Esophagus (tissue), 2 donors: Measurements from ENCODE around the gene ZNF195. TPM values are rescaled to one million over a fixed set of nuclear protein-coding genes. Genes with fewer than 3 reads are reported as not detected.
"Not testable (repeated sequence)": the region's sequence is repeated elsewhere in the genome, so short reads cannot be mapped to it uniquely, and the experiment has no call there.

Experiments used
- H3K27ac ChIP-seq, 2 donors: one replicate each; pipeline ENCODE4 v1.5.1; 2013; ENCODE audit warnings: low read depth in 2 of 2, mild to moderate bottlenecking in 2 of 2, inconsistent platforms in 1 of 2, low read length in 1 of 2, moderate library complexity in 1 of 2
- H3K27me3 ChIP-seq, 2 donors: one replicate each; pipeline ENCODE4 v1.6.1; 2013; ENCODE audit warnings: low read length in 2 of 2, control low read depth in 1 of 2, mild to moderate bottlenecking in 1 of 2; ENCODE audit not compliant: insufficient read depth in 2 of 2, control insufficient read depth in 1 of 2
- H3K36me3 ChIP-seq, 2 donors: one replicate each; pipeline ENCODE4 v1.6.1; 2013; ENCODE audit warnings: low read length in 1 of 2; ENCODE audit not compliant: control insufficient read depth in 2 of 2, insufficient read depth in 2 of 2
- H3K4me1 ChIP-seq, 2 donors: one replicate each; pipeline ENCODE4 v1.6.1; 2013; ENCODE audit warnings: low read length in 1 of 2; ENCODE audit not compliant: control insufficient read depth in 2 of 2, insufficient read depth in 2 of 2
- H3K4me3 ChIP-seq, 2 donors: one replicate each; pipeline ENCODE4 v1.5.1; 2013; ENCODE audit warnings: low read length in 2 of 2, mild to moderate bottlenecking in 2 of 2, low read depth in 1 of 2, moderate library complexity in 1 of 2
- H3K9me3 ChIP-seq, 2 donors: one replicate each; pipeline ENCODE4 v1.6.1; 2013; ENCODE audit warnings: mild to moderate bottlenecking in 2 of 2, low read depth in 1 of 2, low read length in 1 of 2, moderate library complexity in 1 of 2; ENCODE audit not compliant: control insufficient read depth in 2 of 2, insufficient read depth in 1 of 2
- WGBS, 2 donors: extraction: QIAGEN DNeasy Blood & Tissue Kit; methylation state at CpG; one replicate each; pipeline ENCODE4 v1.1.7; 2013; 5-methylcytosine and 5-hydroxymethylcytosine counted together
- polyA plus RNA-seq, 2 donors: library from polyadenylated mRNA; stranded (reverse); fragments of 200-250 nt; gene quantifications; one replicate each; pipeline ENCODE4 v1.2.3, GENCODE V29; 2013
- donor health status: healthy with polysubstance abuse.
- donor health status: Bipolar disorder and iron deficiency.

The ZNF195 gene
- polyA plus RNA-seq, 2 donors, result 7.4 to 9.5 TPM

GRCh38 chr11:3402861-3403250, 23.9 kb upstream of the ZNF195 start:
- 96 to 97% methylated on average over 8 of the region's 8 CpGs for WGBS, 2 donors
- H3K27me3 ChIP-seq, H3K9me3 ChIP-seq, H3K27ac ChIP-seq, H3K4me3 ChIP-seq, H3K36me3 ChIP-seq, H3K4me1 ChIP-seq: not testable (repeated sequence)

- H3K4me1 ChIP-seq, H3K27ac ChIP-seq, H3K9me3 ChIP-seq, H3K4me3 ChIP-seq, H3K27me3 ChIP-seq, H3K36me3 ChIP-seq: not testable (repeated sequence)
- WGBS, 2 donors, result 93 to 94% methylated on average over 16 to 18 of the region's 18 CpGs
These were observed 23.4 kb upstream of the ZNF195 start for GRCh38 chr11:3402181-3402860.

DNA sequence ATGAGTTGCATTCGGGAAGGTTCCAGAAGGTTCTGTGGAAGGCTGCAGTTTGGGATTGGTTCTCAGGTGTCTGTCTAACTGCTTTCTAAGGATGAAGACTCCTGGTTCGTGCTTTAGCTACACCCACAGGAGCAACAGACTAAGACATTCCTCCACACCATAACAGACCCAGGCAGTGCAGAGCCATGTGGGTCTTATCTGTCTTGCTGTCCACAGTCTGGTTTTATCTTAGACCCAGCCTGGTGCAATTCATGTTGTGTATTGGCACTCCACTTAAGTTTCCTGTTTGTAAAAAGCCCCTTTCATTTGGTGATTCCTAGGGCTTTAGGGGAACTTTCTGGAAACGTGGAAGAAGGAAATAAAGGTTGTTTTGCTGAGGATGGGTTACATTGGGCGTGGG, 22.1 kb upstream of the ZNF195 start:
- WGBS, 2 donors, result 72 to 83% methylated on average over 3 to 4 of the region's 4 CpGs
- H3K4me1 ChIP-seq, H3K36me3 ChIP-seq, H3K4me3 ChIP-seq, H3K9me3 ChIP-seq, H3K27ac ChIP-seq, H3K27me3 ChIP-seq: not testable (repeated sequence)

DNA sequence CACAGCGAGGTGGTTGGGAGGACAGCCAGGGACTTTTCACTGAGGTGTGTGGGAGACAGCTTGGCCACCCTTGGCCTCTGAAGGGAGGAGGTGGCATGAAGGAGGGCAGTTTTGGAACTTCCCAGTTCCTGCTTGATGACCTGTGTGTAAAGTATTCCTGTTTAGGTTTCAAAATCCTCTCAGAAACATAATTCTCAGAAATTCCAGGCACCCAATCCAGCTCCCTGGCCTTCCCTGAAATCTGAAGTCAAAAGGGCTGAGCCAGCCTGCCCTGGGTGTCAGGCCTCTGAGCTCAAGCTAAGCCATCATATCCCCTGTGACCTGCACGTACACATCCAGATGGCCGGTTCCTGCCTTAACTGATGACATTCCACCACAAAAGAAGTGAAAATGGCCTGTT, 19.6 kb upstream of the ZNF195 start:
- WGBS, 2 donors, result 57 to 76% methylated on average over 3 of the region's 3 CpGs
- H3K4me1 ChIP-seq, result not testable (repeated sequence)

DNA sequence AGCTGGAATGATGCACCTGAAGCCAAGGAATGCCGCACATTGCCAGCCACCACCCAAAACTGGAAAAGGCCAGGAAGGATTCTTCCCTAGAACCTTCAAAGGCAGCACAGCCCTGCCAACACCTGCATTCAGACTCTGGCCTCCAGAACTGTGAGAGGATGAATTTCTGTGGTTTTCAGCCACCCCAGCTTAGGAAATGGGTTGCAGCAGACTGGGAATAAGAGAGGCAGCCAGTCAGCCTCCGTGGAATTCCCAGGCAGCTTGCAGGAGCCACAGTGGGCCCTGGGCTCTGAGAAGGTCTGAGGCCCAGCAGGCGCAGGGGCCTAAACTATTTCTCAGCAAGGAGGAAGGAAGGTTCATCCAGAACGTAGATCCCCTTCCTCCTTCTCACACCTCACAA, 19.2 kb upstream of the ZNF195 start:
- H3K4me1 ChIP-seq, H3K27ac ChIP-seq, H3K4me3 ChIP-seq, H3K27me3 ChIP-seq, H3K36me3 ChIP-seq, H3K9me3 ChIP-seq: not testable (repeated sequence)
- 80 to 82% methylated on average over 4 of the region's 4 CpGs for WGBS, 2 donors

More for the DNA sequence above, 19.6 kb upstream of the ZNF195 start:
- not testable (repeated sequence) for H3K9me3 ChIP-seq, H3K27me3 ChIP-seq, H3K27ac ChIP-seq, H3K4me3 ChIP-seq, H3K36me3 ChIP-seq

- H3K9me3 ChIP-seq, H3K4me1 ChIP-seq, H3K36me3 ChIP-seq, H3K27me3 ChIP-seq, H3K27ac ChIP-seq, H3K4me3 ChIP-seq: not testable (repeated sequence)
- 92 to 94% methylated on average over 22 to 23 of the region's 23 CpGs for WGBS, 2 donors
These were observed 18.3 kb upstream of the ZNF195 start for GRCh38 chr11:3397210-3397609.

GRCh38 chr11:3395468-3395867, 16.5 kb upstream of the ZNF195 start:
- not testable (repeated sequence) for H3K27ac ChIP-seq, H3K4me3 ChIP-seq, H3K36me3 ChIP-seq, H3K4me1 ChIP-seq, H3K9me3 ChIP-seq, H3K27me3 ChIP-seq
- WGBS, 2 donors, result 76 to 84% methylated on average over 5 of the region's 5 CpGs

DNA sequence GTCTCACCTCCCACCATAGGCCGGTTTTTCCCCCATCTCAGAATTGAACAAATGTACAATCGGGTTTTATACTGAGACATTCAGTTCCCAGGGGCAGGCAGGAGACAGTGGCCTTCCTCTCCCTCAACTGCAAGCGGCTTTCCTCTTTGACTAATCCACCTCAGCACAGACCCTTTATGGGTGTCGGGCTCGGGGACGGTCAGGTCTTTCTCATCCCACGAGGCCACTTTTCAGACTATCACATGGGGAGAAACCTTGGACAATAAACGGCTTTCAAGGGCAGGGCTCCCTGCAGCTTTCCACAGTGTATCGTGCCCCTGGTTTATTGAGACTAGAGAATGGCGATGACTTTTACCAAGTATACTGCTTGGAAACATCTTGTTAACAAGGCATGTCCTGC, 16.0 kb upstream of the ZNF195 start:
- 84 to 85% methylated on average over 10 of the region's 10 CpGs for WGBS, 2 donors
- H3K27me3 ChIP-seq, H3K4me1 ChIP-seq, H3K36me3 ChIP-seq, H3K9me3 ChIP-seq, H3K4me3 ChIP-seq, H3K27ac ChIP-seq: not testable (repeated sequence)

- not testable (repeated sequence) for H3K27me3 ChIP-seq, H3K36me3 ChIP-seq, H3K27ac ChIP-seq, H3K4me1 ChIP-seq, H3K4me3 ChIP-seq, H3K9me3 ChIP-seq
- 75 to 76% methylated on average over 8 to 13 of the region's 13 CpGs for WGBS, 2 donors
These were observed 14.5 kb upstream of the ZNF195 start for GRCh38 chr11:3393450-3393849.

DNA sequence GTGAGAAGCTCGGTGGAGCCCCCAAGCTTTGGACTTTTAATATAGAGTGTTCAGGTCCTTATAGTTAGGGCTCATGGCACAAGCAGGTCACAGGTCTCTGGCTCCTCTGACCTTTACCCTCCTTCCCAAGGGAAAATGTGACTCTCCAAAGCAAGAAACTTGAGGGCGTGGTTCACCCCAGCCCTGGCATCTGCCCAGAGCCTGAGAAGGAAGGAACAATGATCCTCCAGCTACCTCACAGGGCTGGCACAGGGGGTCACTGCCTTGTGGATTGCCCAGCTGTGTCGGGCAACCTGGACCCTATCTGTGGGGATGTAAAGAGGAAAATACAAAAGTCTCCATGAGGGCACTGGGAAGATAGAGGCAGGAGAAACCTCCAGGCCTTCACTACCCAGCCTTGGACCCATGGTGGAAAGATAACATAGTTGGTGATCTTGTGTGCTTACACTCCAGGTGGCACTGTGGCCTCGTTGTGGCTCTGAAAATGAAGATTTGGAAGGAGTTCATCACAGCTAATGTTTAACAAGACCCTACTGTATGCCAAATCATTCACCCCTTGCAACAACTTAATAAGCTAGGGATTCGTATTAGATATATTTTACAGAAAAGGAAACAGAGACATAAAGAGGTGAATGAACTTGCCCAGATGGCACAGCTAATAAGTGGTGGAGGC, 3.8 kb upstream of the ZNF195 start:
- H3K4me1 ChIP-seq, result no peaks in the 10 kb centered on the region

More for the DNA sequence above, 3.8 kb upstream of the ZNF195 start:
- no peaks in the 10 kb centered on the region for H3K36me3 ChIP-seq
- H3K27me3 ChIP-seq, result no peaks in the 10 kb centered on the region
- H3K9me3 ChIP-seq, result no peaks in the 10 kb centered on the region
- no peak overlapping the region for H3K4me3 ChIP-seq
- no peak overlapping the region for H3K27ac ChIP-seq
- 78 to 79% methylated on average over 5 of the region's 5 CpGs for WGBS, 2 donors
